Measurements from ENCODE around the gene NBPF6.
"Not testable (repeated sequence)": the region's sequence is repeated elsewhere in the genome, so short reads cannot be mapped to it uniquely, and the experiment has no call there.

Gene NBPF6

DNA sequence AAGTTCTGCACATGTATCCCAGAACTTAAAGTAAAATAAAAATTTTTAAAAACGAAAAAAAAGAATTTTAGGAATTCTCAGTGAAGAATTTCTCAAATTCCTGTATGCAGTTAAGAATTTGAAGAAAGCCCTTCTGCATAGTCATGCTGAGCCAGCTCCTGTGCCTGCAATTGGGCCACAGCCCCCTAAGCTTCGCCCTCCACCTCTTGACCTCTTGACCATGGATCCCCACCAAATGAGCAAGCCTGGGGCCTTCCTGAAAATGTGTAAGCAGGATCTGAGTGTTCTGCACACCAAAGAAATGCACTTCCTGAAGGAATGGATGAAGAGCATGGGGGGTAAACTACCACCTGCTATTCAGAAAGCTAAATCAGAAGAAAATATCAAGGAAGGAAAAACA lies 52.0 kb downstream of the NBPF6 start:
- no peak for DNase-seq (ENCODE audit: low read depth in 2 of 2)

DNA sequence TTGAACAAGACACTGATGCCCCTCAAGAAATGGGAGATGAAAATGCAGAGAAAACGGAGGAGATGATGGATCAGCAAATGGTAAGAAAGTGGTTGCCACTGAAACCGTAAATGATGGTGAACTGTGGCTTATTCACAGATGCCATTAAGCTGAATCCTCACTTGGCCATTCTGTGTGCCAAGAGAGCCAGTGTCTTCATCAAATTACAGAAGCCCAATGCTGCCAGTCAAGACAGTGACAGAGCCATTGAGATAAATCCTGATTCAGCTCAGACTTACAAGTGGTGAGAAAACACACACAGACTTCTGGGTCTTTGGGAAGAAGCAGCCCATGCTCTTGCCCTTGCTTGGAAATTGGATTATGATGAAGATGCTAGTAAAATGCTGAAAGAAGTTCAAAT lies 52.5 kb downstream of the NBPF6 start:
- no peak for DNase-seq (ENCODE audit: low read depth in 2 of 2)

DNA sequence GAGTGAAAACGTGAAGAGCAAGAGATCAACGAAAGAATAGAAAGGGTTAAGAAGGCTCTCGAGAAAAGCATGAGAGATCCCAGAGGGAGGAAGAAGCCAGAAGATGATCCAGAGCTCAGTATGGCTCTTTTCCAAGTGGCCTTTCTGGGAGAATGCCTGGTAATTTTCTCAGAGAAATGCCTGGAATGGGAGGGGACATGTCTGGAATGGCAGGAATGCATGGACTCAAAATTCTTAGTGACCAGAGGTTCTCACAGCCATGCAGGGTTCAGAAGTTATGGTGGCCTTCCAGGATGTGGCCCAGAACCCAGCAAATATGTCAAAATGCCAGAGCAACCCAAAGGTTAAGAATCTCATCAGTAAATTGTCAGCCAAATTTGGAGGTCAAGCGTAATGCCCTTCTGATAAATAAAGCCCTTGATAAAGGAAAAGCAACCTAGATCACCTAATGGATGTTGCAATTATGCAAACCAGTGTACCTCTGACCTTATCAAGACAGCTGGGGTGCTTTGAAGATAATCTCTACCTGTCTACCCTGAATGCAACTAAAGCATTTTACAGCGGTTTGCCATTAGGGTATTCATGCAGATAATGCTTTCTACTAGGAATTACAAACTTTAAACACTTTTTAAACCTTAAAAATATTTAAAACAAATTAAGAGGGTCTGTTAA lies 53.1 kb downstream of the NBPF6 start:
- no peak for DNase-seq (ENCODE audit: low read depth in 2 of 2)

DNA sequence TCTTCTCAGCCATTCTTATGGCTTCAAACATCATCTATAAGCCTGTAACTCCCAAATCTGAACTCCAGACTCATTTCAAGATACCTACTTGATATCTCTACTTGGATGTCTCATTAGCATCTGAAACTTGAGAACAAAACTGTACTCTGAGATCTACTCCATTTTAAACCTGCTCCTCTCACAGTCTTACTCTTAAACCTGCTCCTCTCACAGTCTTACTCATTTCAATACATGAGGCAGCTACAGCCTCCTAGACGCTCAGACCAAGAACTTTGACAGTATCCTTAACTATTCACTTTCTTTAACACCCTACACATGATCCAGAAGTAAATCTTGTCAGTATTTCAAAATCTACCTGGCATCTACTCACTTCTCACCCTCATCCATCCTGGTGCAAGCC lies 54.3 kb downstream of the NBPF6 start:
- no peak for DNase-seq (ENCODE audit: low read depth in 2 of 2)

DNA sequence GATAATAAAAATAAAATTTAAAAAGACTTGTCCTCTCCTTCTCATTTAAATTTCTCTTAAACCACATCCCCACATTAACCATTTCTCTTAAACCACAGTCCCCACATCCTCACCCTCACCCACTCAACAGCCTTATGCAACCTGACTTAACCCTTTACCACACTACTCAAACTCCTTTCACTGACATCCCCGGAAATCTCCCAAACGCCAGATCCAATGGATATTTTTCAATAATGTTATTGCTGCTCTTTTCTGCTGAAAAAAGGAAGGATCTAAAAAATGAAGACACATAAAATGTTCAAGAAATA lies 55.6 kb downstream of the NBPF6 start:
- DNase-seq (ENCODE audit: low read depth in 2 of 2), result no peak

DNA sequence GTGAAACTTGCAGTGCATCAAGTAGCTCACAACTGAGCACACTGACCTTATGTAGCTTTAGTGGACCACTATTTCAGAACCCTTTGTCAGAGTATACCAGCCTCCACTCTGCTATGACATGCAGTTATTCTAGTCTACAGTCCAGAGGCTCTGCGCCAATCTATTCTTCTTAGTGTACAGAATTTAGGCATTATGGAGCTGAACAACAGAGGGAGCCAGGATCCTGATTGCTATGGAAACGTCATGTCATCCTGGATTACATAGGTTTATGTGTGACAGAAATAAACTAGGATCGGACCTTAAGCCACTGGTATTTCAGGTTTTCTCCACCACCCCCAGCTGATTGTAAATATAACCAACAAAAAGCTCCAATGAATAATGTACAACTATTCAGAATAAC lies 61.6 kb downstream of the NBPF6 start:
- DNase-seq (ENCODE audit: low read depth in 2 of 2), result no peak

DNA sequence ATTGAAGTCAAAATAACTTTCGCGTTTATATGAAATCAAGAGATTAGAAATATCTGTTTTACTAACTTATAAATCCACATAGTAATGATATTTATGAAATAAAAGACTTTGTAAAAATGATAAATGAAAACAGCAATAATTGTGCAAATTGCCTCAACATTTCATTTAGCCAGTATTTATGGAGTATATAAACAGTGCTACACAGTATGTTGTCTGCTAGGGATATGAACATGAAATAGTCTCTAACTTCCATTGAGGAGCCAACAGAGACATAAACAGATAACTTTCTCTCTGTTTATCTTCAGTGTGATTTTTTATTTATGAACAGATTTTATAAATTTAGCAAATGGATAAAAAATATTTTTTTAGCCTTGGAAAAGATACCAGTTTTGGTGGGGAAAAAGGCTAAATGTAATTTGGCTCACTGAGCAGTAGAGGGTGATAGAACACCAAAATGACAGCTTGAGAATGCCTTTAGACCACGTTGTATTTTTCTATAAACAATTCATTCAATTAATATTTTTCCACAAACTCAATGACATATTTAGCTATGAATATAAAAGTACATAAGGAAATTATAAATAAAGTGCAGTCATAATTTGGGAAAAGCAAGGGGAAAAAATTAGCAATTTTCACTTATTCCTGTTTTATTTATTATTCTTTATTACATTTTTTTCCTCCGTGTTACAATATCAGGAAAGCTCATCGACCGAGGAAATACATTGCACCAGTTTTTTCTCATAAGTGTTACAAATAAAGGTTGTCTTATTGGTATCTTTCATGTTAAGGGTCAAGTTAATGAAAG lies 62.3 kb downstream of the NBPF6 start:
- DNase-seq (ENCODE audit: low read depth in 2 of 2), result no peak

DNA sequence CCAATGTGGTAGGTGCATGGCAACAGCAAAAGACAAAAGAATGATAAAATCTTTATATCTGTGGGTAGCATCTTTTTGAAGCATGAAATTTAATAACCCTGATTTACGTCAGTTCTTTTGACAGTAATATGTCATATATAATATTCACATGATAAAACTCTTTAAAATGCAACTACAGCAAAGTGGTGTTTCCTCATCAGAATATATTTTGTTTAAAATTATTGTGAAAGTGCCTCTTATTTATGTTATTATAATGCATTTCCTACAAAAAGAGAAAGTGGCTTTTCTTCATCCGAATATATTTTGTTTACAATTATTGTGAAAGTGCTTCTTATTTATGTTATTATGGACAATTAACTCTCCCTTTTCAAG lies 62.9 kb downstream of the NBPF6 start:
- no peak for DNase-seq (ENCODE audit: low read depth in 2 of 2)

DNA sequence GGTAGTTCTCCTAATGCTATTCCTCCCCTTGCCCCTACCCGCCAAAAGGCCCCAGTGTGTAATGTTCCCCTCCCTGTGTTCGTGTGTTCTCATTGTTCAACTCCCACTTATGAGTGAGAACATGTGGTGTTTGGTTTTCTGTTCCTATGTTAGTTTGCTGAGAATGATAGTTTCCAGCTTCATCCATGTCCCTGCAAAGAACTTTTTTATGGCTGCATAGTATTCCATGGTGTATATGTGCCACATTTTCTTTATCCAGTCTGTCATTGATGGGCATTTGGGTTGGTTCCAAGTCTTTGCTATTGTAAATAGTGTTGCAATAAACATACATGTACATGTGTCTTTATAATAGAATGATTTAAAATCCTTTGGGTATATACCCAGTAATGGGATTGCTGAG lies 63.8 kb downstream of the NBPF6 start:
- not testable (repeated sequence) for DNase-seq (ENCODE audit: low read depth in 2 of 2)

DNA sequence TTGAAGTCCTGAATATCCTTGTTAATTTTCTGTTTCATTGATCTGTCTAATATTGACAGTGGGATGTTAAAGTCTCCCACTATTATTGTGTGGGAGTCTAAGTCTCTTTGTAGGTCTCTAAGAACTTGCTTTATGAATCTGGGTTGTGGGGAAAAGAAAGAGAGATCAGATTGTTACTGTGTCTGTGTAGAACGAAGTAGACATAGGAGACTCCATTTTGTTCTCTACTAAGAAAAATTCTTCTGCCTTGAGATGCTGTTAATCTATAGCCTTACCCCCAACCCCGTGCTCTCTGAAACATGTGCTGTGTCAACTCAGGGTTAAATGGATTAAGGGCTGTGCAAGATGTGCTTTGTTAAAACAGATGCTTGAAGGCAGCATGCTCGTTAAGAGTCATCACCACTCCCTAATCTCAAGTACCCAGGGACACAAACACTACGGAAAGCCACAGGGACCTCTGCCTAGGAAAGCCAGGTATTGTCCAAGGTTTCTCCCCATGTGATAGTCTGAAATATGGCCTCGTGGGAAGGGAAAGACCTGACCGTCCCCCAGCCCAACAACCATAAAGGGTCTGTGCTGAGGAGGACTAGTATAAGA lies 67.3 kb downstream of the NBPF6 start:
- not testable (repeated sequence) for DNase-seq (ENCODE audit: low read depth in 2 of 2)
